Activated CD4-positive, alpha-beta T cell treated with anti-CD3 and anti-CD28 coated beads for 4 hours (primary cell): ENCODE results near the gene SNX5.
A peak's percentile ranks its signal among the peaks of the same experiment; 100 is the strongest.

Experiments
- DNase-seq, 2 donors: peaks; one replicate each; pipeline ENCODE4 v3.0.0-alpha.2; 2020

SNX5 gene

DNA sequence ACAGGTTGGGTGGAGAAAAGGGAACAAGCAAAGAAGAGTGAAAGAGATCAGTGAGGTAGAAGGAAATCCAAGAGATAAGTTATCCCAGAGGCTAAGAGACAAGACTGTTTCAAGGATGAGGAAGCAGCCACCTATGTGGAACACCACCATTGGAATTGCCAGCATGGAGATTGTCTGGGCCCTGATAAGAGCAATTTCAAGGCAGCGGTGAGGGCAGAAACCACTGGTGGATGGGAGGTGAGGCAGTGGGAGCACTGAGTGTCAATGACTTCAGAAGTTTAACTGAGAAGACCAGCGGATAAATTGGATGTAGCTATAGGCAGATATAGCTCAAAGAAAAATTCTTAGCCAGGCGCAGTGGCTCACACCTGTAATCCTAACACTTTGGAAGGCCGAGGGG, 56.7 kb downstream of the SNX5 start:
- DNase-seq, result no peak

DNA sequence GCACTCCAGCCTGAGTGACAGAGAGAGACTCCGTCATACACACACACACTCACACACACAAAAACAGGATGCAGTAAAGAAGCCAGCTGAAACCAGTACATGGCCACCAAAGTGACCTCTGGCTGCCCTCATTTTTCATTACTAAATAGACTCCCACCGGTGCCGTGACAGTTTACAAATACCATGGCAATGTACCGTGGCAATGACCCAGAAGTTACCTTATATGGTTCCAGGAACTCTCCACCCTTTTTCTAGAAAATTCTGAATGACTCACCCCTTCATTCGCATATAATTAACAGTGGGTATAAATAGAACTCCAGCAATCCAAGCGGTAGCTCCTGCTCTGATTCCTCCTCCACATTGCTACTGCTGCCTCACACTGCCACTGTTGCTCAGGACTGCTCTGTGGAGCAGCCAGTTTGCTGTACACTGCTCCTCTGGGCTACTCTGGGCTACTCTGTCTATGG, 57.7 kb downstream of the SNX5 start:
- no peak for DNase-seq

DNA sequence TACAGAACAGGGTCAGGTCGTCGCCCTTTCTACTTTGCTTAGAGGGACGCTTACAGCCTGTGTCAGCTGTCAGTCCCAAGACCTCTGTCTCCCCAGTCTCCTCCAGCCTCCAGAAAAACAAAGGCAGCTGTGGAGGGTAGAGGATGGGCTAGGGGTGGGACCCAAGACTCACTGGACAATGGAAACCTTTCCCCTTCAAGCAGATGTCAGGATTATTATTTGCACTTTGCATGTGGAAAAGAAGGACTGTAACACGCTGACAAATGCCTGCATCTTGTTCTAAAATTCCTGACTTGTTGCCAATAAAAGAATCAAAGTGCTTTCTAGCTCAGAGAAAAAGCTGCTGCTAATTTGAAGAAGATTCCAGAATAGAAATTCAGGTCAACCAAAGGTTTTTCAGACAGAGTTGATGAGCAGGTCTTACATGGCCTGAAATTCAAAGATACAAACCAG, 58.7 kb downstream of the SNX5 start:
- DNase-seq, result no peak

DNA sequence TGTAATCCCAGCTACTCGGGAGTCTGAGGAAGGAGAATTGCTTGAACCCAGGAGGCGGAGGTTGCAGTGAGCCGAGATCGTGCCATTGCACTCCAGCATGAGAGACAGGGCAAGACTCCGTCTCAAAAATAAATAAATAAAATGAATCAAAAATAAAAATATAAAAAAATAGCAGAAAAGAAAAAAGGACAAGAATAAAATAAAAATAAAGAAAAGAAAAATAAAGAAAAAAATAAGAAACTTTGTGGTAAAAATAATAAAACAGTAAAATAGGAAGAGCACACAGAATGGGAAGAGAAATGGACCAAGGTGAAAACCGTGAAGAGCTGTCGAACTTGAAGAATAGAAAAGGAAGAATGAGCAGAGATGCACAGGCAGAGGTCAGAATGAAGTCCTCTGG, 63.0 kb downstream of the SNX5 start:
- DNase-seq, result no peak

DNA sequence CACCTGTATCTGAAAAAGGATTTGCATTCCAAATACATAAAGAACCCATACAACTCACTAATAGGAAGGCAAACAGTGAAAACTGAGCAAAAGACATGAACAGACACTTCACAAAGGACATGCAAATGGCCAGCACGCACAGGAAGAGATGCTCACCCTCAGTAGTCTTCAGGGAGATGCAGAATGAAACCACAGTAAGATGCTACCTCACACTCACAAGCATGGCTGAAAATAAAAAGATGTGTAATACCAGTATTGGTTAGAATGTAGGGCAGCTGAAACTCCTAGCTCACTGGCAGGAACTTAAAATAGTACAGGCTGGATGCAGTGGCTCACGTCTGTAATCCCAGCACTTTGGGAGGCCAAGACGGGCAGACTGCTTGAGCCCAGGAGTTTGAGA, 64.6 kb downstream of the SNX5 start:
- DNase-seq, result no peak

DNA sequence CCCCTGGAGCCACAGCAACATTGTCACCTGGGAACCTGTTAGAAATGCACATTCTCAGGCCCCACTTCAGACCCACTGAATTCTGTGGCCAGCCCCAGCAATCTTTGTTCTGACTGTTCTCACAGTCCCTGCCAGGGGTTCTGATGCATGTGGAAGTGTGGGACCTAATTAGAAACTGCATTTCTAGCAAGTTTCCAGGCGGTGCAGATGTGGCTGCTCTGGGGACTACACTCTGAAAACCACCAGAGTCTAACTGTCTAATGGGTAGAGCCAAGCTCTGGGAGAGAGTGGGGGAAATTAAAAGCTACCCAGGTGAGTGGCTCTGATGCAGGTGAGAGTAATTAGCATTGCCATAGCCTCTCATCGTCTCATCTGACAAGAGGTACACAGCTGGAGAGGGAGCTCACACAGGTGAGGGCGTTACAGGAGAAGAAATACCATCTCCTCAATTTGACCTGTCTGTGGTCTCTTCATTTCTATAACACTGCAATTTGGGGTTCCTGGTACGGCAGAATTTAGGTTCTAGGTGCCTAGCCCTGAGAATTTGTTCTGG, 66.0 kb downstream of the SNX5 start:
- DNase-seq, result no peak

DNA sequence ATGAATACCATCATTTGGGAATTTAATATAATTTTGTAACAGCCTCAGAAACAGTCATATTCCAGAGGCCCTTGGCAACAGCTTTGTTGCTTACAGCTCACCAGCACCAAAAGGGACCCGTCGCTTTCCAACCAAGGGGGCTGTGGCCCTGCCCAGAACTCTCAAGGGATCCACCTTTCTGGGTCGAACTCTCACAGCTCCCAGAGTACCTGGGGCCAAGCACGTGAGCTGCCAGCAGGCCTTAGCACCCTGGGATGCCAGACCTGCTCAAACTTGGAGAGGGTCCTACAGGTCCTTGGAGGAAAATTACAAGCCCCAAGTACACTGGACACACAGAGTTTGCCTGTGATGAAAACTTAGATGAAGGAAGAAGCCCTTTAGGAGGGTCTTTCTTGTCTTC, 66.6 kb downstream of the SNX5 start:
- DNase-seq, result no peak

DNA sequence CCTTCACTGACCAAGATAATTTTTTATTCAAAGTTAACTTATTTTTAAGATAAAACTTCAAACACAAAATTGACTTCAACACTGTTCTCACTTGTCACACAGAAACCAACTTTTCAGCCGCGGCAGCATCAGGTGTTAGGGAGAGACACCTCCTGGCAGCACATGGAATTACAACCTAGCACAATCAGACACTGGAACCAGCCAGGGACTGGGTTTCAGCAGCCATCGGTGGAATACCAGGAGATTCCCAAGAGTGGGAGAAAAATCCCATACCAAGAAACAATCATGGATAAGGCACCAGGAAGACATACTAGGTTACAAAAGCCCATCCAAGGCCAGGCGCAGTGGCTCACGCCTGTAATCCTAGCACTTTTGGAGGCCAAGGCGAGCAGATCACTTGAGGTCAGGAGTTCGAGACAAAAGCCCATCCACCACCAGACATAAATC, 70.0 kb downstream of the SNX5 start:
- DNase-seq, result peak; percentile 63

DNA sequence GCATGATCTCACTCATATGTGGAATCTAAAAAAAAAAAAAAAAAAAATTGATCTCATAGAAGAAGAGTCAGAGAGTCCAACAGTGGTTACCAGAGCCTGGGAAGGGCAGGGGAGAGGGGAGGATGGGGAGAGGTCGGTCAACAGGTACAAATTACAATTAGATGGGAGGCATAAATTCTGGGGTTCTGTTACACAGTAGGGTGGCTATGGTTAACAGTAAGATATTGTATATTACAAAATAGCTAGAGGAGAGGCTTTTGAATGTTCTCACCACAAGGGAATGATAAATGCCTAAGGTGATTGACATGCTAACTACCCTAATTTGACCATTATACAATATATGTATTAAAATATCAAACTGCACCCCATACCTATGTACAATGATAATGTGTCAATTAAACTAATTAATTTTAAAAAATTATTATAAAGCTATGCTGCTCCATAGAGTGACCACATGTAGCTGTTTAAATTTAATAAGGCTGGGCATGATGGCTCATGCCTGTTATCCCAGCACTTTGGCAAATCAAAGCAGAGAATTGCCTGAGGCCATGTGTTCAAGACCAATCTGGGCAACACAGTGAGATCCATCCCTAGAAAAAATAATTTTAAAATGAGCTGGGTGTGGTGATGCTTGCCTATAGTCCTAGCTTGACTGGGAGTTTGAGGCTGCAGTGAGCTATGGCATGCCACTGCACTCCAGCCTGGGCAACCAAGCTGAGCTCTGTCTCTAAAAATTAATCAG, 70.9 kb downstream of the SNX5 start:
- no peak for DNase-seq

DNA sequence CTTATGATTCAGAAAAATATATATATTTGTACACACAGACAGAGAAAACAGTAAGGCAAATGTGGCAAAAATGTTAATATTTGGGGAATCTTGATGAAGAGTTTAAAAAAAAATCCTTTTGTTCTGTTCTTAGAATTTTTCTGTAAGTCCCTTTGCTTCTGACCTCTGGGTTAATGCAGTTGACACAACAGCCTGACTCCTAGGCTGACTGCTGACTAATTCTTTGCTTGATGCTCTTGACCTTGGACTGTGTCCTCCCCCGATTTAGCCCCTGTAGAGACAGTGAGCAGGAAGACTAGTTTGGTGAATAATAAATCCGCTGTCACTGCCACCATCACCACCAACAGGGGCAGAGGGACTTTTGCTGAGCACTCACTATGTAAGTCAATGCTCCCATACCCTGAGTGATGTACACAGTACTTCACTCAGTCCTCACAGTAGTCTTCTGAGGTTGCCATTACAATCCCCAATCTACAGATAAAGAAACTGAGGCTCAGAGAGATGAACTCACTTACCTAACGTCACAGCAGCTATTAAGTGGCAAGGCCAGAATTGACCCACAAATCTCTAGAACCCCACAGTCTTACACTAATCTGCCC, 71.7 kb downstream of the SNX5 start:
- DNase-seq, result no peak

DNA sequence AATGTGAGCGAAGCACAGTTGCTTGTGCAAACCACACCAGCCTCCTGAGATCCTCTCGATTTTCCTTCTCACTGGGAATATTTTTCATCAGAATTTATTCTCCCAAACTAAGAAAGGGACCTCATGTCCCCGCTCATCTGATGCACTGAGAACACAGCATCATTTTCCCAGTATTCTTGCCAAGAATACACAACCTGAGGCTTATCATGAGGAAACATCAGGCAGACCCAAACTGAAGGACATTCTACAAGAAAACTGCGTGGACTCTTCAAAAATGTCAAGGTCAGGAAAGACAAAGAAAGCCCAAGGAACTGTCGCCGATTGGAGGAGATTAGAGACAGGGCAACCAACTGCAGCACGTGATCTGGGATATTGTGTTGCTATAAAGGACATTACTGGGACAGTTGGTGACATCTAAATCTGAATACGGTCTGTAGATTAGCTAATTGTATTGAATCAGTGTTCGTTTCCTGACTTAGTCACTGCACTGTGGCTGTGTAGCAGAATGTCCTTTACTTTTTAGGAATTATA, 72.3 kb downstream of the SNX5 start:
- DNase-seq, result no peak

DNA sequence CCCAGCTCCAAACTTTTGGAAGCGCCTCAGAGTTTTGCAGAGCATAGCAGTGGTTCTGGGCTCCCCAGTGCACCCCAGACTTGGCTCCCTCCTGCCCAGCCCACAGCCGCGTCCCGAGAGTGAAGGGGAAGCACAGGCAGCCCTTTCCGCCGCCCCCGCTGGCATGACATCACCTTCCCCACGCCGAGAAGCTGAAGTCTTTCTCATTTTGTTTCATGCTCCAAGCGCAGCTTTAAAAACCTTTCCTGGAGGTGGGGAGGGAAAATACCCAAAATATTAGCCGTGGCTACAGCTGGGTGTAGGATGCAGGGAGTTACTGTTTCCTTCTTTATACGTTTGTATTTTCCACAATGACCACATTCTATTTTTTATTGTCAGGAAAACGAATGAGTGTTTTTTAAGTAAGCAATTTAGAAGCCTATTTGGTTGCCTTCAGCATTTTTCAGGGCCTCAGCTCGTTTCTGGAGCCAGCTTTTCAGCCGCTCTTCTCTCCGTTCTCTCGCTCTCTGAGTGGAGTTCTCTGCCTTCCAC, 72.9 kb downstream of the SNX5 start:
- DNase-seq, result peak; percentile 38 to 49

DNA sequence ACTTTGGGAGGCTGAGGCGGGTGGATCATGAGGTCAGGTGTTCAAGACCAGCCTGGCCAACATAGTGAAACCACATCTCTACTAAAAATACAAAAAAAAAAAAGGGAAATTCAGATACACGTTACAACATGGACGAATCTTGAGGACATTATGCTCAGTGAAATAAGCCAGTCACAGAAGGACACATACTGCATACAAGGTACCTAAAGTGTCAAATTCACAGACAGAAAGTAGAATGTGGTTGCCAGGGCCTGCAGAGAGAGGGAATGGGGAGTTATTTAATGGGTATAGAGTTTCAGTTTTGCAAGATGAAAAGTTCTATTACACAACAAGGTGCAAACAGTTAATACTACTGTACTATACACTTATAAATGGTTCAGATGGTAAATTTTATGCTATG, 75.1 kb downstream of the SNX5 start:
- DNase-seq, result no peak

DNA sequence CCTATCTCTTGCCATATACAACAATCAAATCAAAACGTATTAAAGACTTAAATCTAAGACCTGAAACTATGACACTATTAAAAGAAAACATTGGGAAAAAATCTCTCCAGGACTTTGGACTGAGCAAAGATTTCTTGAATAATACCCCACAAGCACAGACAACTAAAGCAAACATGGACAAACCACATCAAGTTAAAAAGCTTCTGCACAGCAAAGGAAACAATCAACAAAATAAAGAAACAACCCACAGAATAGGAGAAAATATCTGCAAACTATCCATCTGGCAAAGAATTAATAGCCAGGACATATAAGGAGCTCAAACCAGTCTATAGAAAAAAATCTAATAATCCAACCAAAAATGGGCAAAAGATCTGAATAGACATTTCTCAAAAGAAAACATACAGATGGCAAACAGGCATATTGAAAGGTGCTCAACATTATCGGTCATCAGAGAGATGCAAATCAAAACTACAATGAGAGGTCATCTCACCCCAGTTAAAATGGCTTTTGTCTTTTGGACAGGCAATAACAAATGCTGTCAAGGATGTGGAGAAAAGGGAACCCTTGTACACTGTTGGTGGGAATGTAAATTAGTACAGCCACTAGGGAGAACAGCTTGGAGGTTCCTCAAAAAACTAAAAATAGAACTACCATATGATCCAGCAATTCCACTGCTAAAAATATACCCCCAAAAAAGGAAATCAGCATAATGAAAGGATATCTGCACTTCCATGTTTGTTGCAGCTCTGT, 76.2 kb downstream of the SNX5 start:
- no peak for DNase-seq
